Heart left ventricle (tissue), 16 donors: ENCODE measurements around the gene FRRS1. TPM values are rescaled to one million over a fixed set of nuclear protein-coding genes. Genes with fewer than 3 reads are reported as not detected.

Experiments
- ATAC-seq, 4 donors: fragments of 200-7000 bp; cut with Tn5 transposase; one replicate each; pipeline ENCODE4 v1.9.1; 2020 to 2022; ENCODE audit warnings: moderate library complexity in 4 of 4, mild to moderate bottlenecking in 3 of 4, moderate number of reproducible peaks in 1 of 4
- DNase-seq, 5 donors: peaks; one replicate each; pipeline ENCODE4 v3.0.0-alpha.2; 2020
- H3K27ac ChIP-seq, 12 donors: fragments of 200-600 bp; sonication (generic) in 4 of 12; one replicate each; pipeline versions ENCODE4 v1.5.0 to v1.8.0; 2016 to 2022; ENCODE audit warnings: mild to moderate bottlenecking in 2 of 12
- H3K27me3 ChIP-seq, 9 donors: fragments of 200-600 bp; sonication (generic) in 2 of 9; one replicate each; pipeline versions ENCODE4 v1.5.1 to v1.8.0; 2016 to 2022; ENCODE audit warnings: mild to moderate bottlenecking in 3 of 9
- H3K36me3 ChIP-seq, 9 donors: fragments of 200-600 bp; sonication (generic) in 2 of 9; one replicate each; pipeline versions ENCODE4 v1.5.0 to v1.8.0; 2018 to 2022; ENCODE audit warnings: mild to moderate bottlenecking in 2 of 9
- H3K4me1 ChIP-seq, 12 donors: fragments of 200-600 bp; sonication (generic) in 4 of 12; one replicate each; pipeline versions ENCODE4 v1.5.0 to v1.8.0; 2016 to 2022; ENCODE audit warnings: mild to moderate bottlenecking in 3 of 12
- H3K4me3 ChIP-seq, 12 donors: fragments of 200-600 bp; sonication (generic) in 4 of 12; one replicate each; pipeline versions ENCODE4 v1.5.0 to v1.8.0; 2017 to 2022; ENCODE audit warnings: mild to moderate bottlenecking in 9 of 12, moderate library complexity in 4 of 12
- H3K9me3 ChIP-seq, 12 donors: fragments of 200-600 bp; sonication (generic) in 4 of 12; one replicate each; pipeline versions ENCODE4 v1.5.0 to v1.8.0; 2016 to 2022; ENCODE audit warnings: mild to moderate bottlenecking in 1 of 12
- CTCF ChIP-seq, 12 donors: fragments of 200-600 bp; sonication (generic) in 4 of 12; IDR thresholded peaks; one replicate each; pipeline versions ENCODE4 v1.5.0 to v1.8.0; 2018 to 2022; ENCODE audit warnings: antibody characterized with exemption in 12 of 12, mild to moderate bottlenecking in 5 of 12
- POLR2A ChIP-seq, 2 donors: fragments of 450-650 bp; IDR thresholded peaks; one replicate each; pipeline ENCODE4 v1.6.1; 2017; ENCODE audit warnings: antibody characterized with exemption in 2 of 2, mild to moderate bottlenecking in 2 of 2, moderate library complexity in 2 of 2
- WGBS, 4 donors: extraction: QIAGEN DNeasy Blood & Tissue Kit in 2 of 4; methylation state at CpG; one replicate each; pipeline versions ENCODE4 v1.1.5 to v1.1.7; 2013 to 2018; 5-methylcytosine and 5-hydroxymethylcytosine counted together
- intact Hi-C, 10 donors: fragments of 100-400 bp; cut with DNase I; formaldehyde crosslinking; loops; one replicate each; pipeline versions ENCODE4 v1.11.1 to v1.14.2; 2022
- polyA plus RNA-seq, 2 donors: library from polyadenylated mRNA; stranded (reverse); fragments of 200-250 nt; gene quantifications; one replicate each; pipeline ENCODE4 v1.2.3, GENCODE V29; 2013
- total RNA-seq, 9 donors: library from RNA; depleted of rRNA in 2 of 9; stranded (reverse); fragments of >200 nt in 2 of 9; fragmentation: NEBNext Ultra II Directional in 3 of 9; extraction: Animal tissue kit (Norgen Biotek cat#: 25700) in 3 of 9; gene quantifications; one replicate each; pipeline versions ENCODE4 v1.1.0 to v1.2.4, GENCODE V29; 2016 to 2023
- donor health status: ischemic (EF 13 %, LVEDD 7.1; RV severe dilation, severe dysfunction).
- donor health status: healthy with polysubstance abuse.
- donor health status: DM: no; HTN: yes; CAD: no.
- donor health status: DM: no; HTN: no; CAD: no.
- donor health status: ischemic (EF 25% LVEDD 6.9; RV normal size, moderate dysfunction).
- donor health status: ischemic (EF 25% LVEDD 5.7; RV mildly dilated, moderate dysfunction).
- donor health status: healthy.
- donor health status: DM: yes; HTN: yes; CAD: no.
- donor health status: ischemic (EF 35%, LVEDD 5.7; RV mildly dilated, moderate dysfunction).
- donor health status: nonischemic (EF 11% LVEDD 7.7; RV severe dilation, severe dysfunction).
- donor health status: DM: yes; HTN: yes; CAD: no.
- donor health status: PGD.
- donor health status: ischemic (EF 29% LVEDD 5.4; RV normal size, mild dysfunction).
- donor health status: nonischemic (EF 23%, LVEDD 6.1; RV moderate dilation, normal function).

The FRRS1 gene
- total and polyA plus RNA-seq, 11 donors = 0.50 to 9.3 (median 5.4) TPM

DNA sequence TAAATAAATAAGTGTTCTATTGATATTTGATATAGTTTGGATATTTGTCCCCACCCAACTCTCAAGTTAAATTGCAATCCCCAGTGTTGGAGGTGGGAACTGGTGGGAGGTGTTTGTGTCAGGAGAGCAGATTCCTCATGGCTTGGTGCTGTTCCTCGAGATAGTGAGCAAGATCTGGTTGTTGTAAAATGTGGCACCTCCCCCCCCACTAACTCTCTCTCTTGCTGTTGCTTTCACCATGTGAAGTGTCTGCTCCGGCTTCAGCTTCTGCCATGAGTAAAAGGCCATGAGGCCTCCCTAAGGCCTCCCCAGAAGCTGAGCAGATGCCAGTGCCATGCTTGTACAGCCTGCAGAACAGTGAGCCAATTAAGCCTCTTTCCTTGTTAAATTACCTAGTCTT, 20.8 kb downstream of the FRRS1 start:
- no peak for DNase-seq
- Histone ChIP-seq H3K4me3 (no peak overlapping the region), H3K27me3 (no peaks in the 10 kb centered on the region), H3K4me1 (peaks cover 0 to 4% (median 0%) of the 10 kb centered on the region in 12 donors), H3K27ac (no peak overlapping the region), H3K9me3 (no peaks in the 10 kb centered on the region), H3K36me3 (peaks cover 0 to 39% (median 14%) of the 10 kb centered on the region in 9 donors)
- WGBS, 4 donors = 70 to 81% (median 75%) methylated on average over 2 of the region's 2 CpGs
- intact Hi-C loops = no loop called here
- ATAC-seq = no peak
- TF ChIP-seq POLR2A (IDR thresholded peaks at IDR 0.05) (no peak), CTCF (IDR thresholded peaks at IDR 0.05) (no peak)

- intact Hi-C loops = no loop called here
- 88 to 95% (median 92%) methylated on average over 7 of the region's 7 CpGs for WGBS, 4 donors
- no peak for ATAC-seq
Measured at GRCh38 chr1:99745061-99745460, 21.4 kb downstream of the FRRS1 start.

GRCh38 chr1:99740141-99740540, 26.3 kb downstream of the FRRS1 start:
- Histone ChIP-seq H3K4me3 (no peak overlapping the region), H3K27me3 (no peaks in the 10 kb centered on the region), H3K36me3 (peaks cover 0 to 54% (median 21%) of the 10 kb centered on the region in 9 donors), H3K27ac (no peak overlapping the region), H3K4me1 (peaks cover 0 to 5% (median 0%) of the 10 kb centered on the region in 12 donors), H3K9me3 (no peaks in the 10 kb centered on the region)
- WGBS, 4 donors = 51 to 76% (median 68%) methylated on average over 1 of the region's 1 CpG
- DNase-seq = no peak
- no peak for TF ChIP-seq POLR2A (IDR thresholded peaks at IDR 0.05)
- no peak for ATAC-seq
- intact Hi-C loops = no loop called here

More at GRCh38 chr1:99745061-99745460, 21.4 kb downstream of the FRRS1 start:
- DNase-seq = no peak
- H3K27me3 ChIP-seq = no peaks in the 10 kb centered on the region
- no peak overlapping the region for H3K27ac ChIP-seq
- no peak overlapping the region for H3K4me3 ChIP-seq
- peaks cover 0 to 44% (median 20%) of the 10 kb centered on the region in 9 donors for H3K36me3 ChIP-seq
- H3K4me1 ChIP-seq = peaks cover 0 to 4% (median 0%) of the 10 kb centered on the region in 12 donors
- H3K9me3 ChIP-seq = no peaks in the 10 kb centered on the region
- TF ChIP-seq CTCF (IDR thresholded peaks at IDR 0.05) = no peak
- no peak for TF ChIP-seq POLR2A (IDR thresholded peaks at IDR 0.05)

- Histone ChIP-seq H3K36me3 (peaks cover 0 to 50% (median 21%) of the 10 kb centered on the region in 9 donors), H3K27me3 (no peaks in the 10 kb centered on the region), H3K9me3 (no peaks in the 10 kb centered on the region), H3K4me1 (peaks cover 0 to 5% (median 0%) of the 10 kb centered on the region in 12 donors), H3K27ac (no peak overlapping the region), H3K4me3 (no peak overlapping the region)
- ATAC-seq = no peak
- TF ChIP-seq CTCF (IDR thresholded peaks at IDR 0.05) (no peak), POLR2A (IDR thresholded peaks at IDR 0.05) (no peak)
- 75 to 90% (median 80%) methylated on average over 6 of the region's 6 CpGs for WGBS, 4 donors
- intact Hi-C loops = loop anchor here in 4 of 10 donors (10.0 kb wide), 3 partner anchors 554 to 944 kb away; no protein-coding TSS in a partner anchor
- no peak for DNase-seq
Measured at GRCh38 chr1:99738858-99739465, 27.5 kb downstream of the FRRS1 start.
